ENCODE results near the gene UHRF1. TPM values are rescaled to one million over a fixed set of nuclear protein-coding genes. Genes with fewer than 3 reads are reported as not detected.
A peak's percentile ranks its signal among the peaks of the same experiment; 100 is the strongest.

UHRF1 gene
- total and polyA plus RNA-seq, 2 of the 13 experiments (the other 11 are each of a cell fraction or from before 2014, with no cell fraction given) = 6.8 to 78.4 TPM

- TF ChIP-seq HNF4G (IDR thresholded peaks at IDR 0.05; ENCODE audit: borderline replicate concordance, low read depth, low read length) (0 out of 2 replicates have a peak, but pooled peaks have one; percentile 6), HNF4G (CRISPR knock-in tag; IDR thresholded peaks at IDR 0.05; ENCODE audit: borderline replicate concordance, low read depth) (no peak), MXI1 (IDR thresholded peaks at IDR 0.05; ENCODE audit: borderline replicate concordance, low read depth, low read length) (peak; percentile 90; the same call in 2 of the 3 replicates), ZNF513 (CRISPR knock-in tag; conservative IDR thresholded peaks at IDR 0.05) (no peak), ZNF605 (CRISPR knock-in tag; IDR thresholded peaks at IDR 0.05) (no peak), FUBP1 (CRISPR knock-in tag; IDR thresholded peaks at IDR 0.05; ENCODE audit: borderline replicate concordance) (no peak), ZMAT3 (CRISPR knock-in tag; conservative IDR thresholded peaks at IDR 0.05) (0 out of 2 replicates have a peak, but pooled peaks have one; percentile 6), ZSCAN9 (CRISPR knock-in tag; IDR thresholded peaks at IDR 0.05; ENCODE audit: borderline replicate concordance) (no peak), ZMYM2 (CRISPR knock-in tag; IDR thresholded peaks at IDR 0.05) (no peak), THAP7 (CRISPR knock-in tag; IDR thresholded peaks at IDR 0.05) (no peak; the same call in 1 of the 2 replicates), THRA (CRISPR knock-in tag; IDR thresholded peaks at IDR 0.05; ENCODE audit: borderline replicate concordance) (no peak), SAP130 (CRISPR knock-in tag; IDR thresholded peaks at IDR 0.05; ENCODE audit: low read depth) (peak; percentile 83), ZFAT (CRISPR knock-in tag; conservative IDR thresholded peaks at IDR 0.05) (no peak), HOXA3 (CRISPR knock-in tag; IDR thresholded peaks at IDR 0.05) (peak; percentile 16; the same call in 1 of the 2 replicates), ZNF24 (IDR thresholded peaks at IDR 0.05) (peak; percentile 88), ZC3H13 (CRISPR knock-in tag; IDR thresholded peaks at IDR 0.05) (0 out of 2 replicates have a peak, but pooled peaks have one; percentile 23), SALL2 (CRISPR knock-in tag; IDR thresholded peaks at IDR 0.05) (no peak), ZNF607 (CRISPR knock-in tag; IDR thresholded peaks at IDR 0.05; ENCODE audit: borderline replicate concordance) (no peak), HOXA9 (CRISPR knock-in tag; IDR thresholded peaks at IDR 0.05; ENCODE audit: borderline replicate concordance) (no peak), RFXAP (CRISPR knock-in tag; IDR thresholded peaks at IDR 0.05; ENCODE audit: borderline replicate concordance) (no peak), ZNF30 (CRISPR knock-in tag; IDR thresholded peaks at IDR 0.05) (no peak), ZNF839 (CRISPR knock-in tag; IDR thresholded peaks at IDR 0.05; ENCODE audit: borderline replicate concordance) (no peak), ZNF354B (CRISPR knock-in tag; IDR thresholded peaks at IDR 0.05) (0 out of 2 replicates have a peak, but pooled peaks have one; percentile 15), THAP8 (CRISPR knock-in tag; IDR thresholded peaks at IDR 0.05; ENCODE audit: borderline replicate concordance) (no peak), SIN3B (IDR thresholded peaks at IDR 0.05; ENCODE audit: low read length) (peak; percentile 77)
These were observed 744 bp downstream of the UHRF1 start (continued) for GRCh38 chr19:4909897-4910593.
